Esophagus muscularis mucosa (tissue), 4 donors: ENCODE data around the gene CEP350.

Source experiments
- CTCF ChIP-seq, 3 experiments: fragments of 200-600 bp in 2 of 3; fragments of 450-650 bp in 1 of 3; sonication (generic) in 2 of 3; IDR thresholded peaks; one replicate each; pipeline ENCODE4 v1.5.1; 2017 to 2019; ENCODE audit warnings: antibody characterized with exemption in 3 of 3, mild to moderate bottlenecking in 2 of 3, moderate library complexity in 1 of 3
- EP300 ChIP-seq: sonication (generic); formaldehyde crosslinking; IDR thresholded peaks from one replicate; pipeline ENCODE4 v1.6.1; 2017; ENCODE audit warnings: antibody characterized with exemption
- POLR2A ChIP-seq: fragments of 450-650 bp; IDR thresholded peaks from one replicate; pipeline ENCODE4 v1.6.1; 2017; ENCODE audit warnings: antibody characterized with exemption, moderate library complexity, mild to moderate bottlenecking, low read depth
- POLR2AphosphoS5 ChIP-seq, 2 donors: sonication (generic); formaldehyde crosslinking; IDR thresholded peaks; one replicate each; pipeline ENCODE4 v1.6.1; 2017; ENCODE audit warnings: antibody characterized with exemption in 2 of 2

- TF ChIP-seq CTCF (IDR thresholded peaks at IDR 0.05) (no peak), POLR2A (no peak), POLR2AphosphoS5 (IDR thresholded peaks at IDR 0.05) (no peak), EP300 (no peak)
These were observed 178.6 kb downstream of the CEP350 start for GRCh38 chr1:180133193-180133592.
